IMR-90 (cell line): ENCODE data around the gene TTC39C. TPM values are rescaled to one million over a fixed set of nuclear protein-coding genes. Genes with fewer than 3 reads are reported as not detected.

Experiments used
- ATAC-seq: fragments of 200-7000 bp; cut with Tn5 transposase; 2 replicates; pipeline ENCODE4 v1.9.1; 2020; ENCODE audit warnings: low read depth, mild to moderate bottlenecking, moderate library complexity
- BruUV-seq: library from RNA; stranded (reverse); fragments of 400-500 nt; replicated peaks from 2 replicates; lab custom pipeline; 2021; lab: Mats Ljungman, UMichigan
- CTCF ChIA-PET: fragments of 300-600 bp; formaldehyde crosslinking; extraction: SDS; loops from one replicate; lab custom pipeline; 2021; ENCODE audit warnings: antibody characterized with exemption; lab: Yijun Ruan, JAX
- POLR2A ChIA-PET: fragments of 300-600 bp; sonication (Branson Sonifier 250); formaldehyde crosslinking; loops from one replicate; lab custom pipeline; 2022; ENCODE audit warnings: antibody characterized with exemption; ENCODE audit not compliant: unreplicated experiment; lab: Charles Lee
- DNase-seq: peaks from one replicate; pipeline ENCODE4 v3.0.0; 2013
- H2AFZ ChIP-seq: replicated peaks from 2 replicates; pipeline ENCODE3; 2013; ENCODE audit warnings: low read length, mild to moderate bottlenecking; ENCODE audit not compliant: poor library complexity
- H2AK5ac ChIP-seq: 2 replicates; pipeline ENCODE4 v1.6.1; 2013; ENCODE audit warnings: low read depth, low read length, inconsistent platforms
- H2AK9ac ChIP-seq: replicated peaks from 2 replicates; pipeline ENCODE3; 2013; ENCODE audit warnings: mild to moderate bottlenecking, low read depth, low read length, moderate library complexity; ENCODE audit not compliant: poor library complexity
- H2BK120ac ChIP-seq: 2 replicates; pipeline ENCODE4 v1.6.1; 2013; ENCODE audit warnings: low read depth, low read length, inconsistent platforms
- H2BK15ac ChIP-seq: 3 replicates; pipeline ENCODE4 v1.6.1; 2013; ENCODE audit warnings: low read depth, low read length, inconsistent platforms
- H2BK20ac ChIP-seq: 2 replicates; pipeline ENCODE4 v1.6.1; 2013; ENCODE audit warnings: low read depth, mild to moderate bottlenecking, inconsistent platforms, low read length, moderate library complexity
- H2BK5ac ChIP-seq: 2 replicates; pipeline ENCODE4 v1.6.1; 2013; ENCODE audit warnings: mild to moderate bottlenecking, low read depth, low read length, inconsistent platforms; ENCODE audit not compliant: poor library complexity, severe bottlenecking
- H3K14ac ChIP-seq: replicated peaks from 2 replicates; pipeline ENCODE4 v1.6.1; 2013; ENCODE audit warnings: low read depth, low read length, inconsistent platforms
- H3K18ac ChIP-seq: 2 replicates; pipeline ENCODE4 v1.6.1; 2013; ENCODE audit warnings: low read depth, low read length, control low read depth
- H3K23ac ChIP-seq: 2 replicates; pipeline ENCODE4 v1.6.1; 2013; ENCODE audit warnings: low read depth, low read length, inconsistent platforms
- H3K27ac ChIP-seq: 2 replicates; pipeline ENCODE4 v1.5.1; 2013; ENCODE audit warnings: mild to moderate bottlenecking, control low read depth, low read length; ENCODE audit not compliant: insufficient read depth
- H3K27me3 ChIP-seq: 2 replicates; pipeline ENCODE4 v1.6.1; 2013; ENCODE audit warnings: low read length; ENCODE audit not compliant: control insufficient read depth, insufficient read depth
- H3K36me3 ChIP-seq: 2 replicates; pipeline ENCODE4 v1.6.1; 2013; ENCODE audit warnings: low read length, mixed read lengths; ENCODE audit not compliant: control insufficient read depth, insufficient read depth
- H3K4ac ChIP-seq: 2 replicates; pipeline ENCODE4 v1.6.1; 2013; ENCODE audit warnings: low read depth, low read length, inconsistent platforms
- H3K4me1 ChIP-seq: 2 replicates; pipeline ENCODE4 v1.6.1; 2013; ENCODE audit warnings: low read length, mixed read lengths; ENCODE audit not compliant: control insufficient read depth, insufficient read depth
- H3K4me2 ChIP-seq: 2 replicates; pipeline ENCODE4 v1.6.1; 2013; ENCODE audit warnings: low read depth, mild to moderate bottlenecking, control low read depth, low read length, moderate library complexity
- H3K4me3 ChIP-seq: 2 replicates; pipeline ENCODE4 v1.5.1; 2013; ENCODE audit warnings: low read depth, mild to moderate bottlenecking, control low read depth, low read length, moderate library complexity; ENCODE audit not compliant: insufficient read depth
- H3K56ac ChIP-seq: 2 replicates; pipeline ENCODE4 v1.6.1; 2013; ENCODE audit warnings: low read length, inconsistent platforms; ENCODE audit not compliant: insufficient read depth; ENCODE audit errors: extremely low read depth
- H3K79me1 ChIP-seq, 2 experiments: 2 replicates each; pipeline ENCODE4 v1.6.1; 2013; ENCODE audit warnings: low read length in 2 of 2, inconsistent platforms in 1 of 2, low read depth in 1 of 2
- H3K9ac ChIP-seq: 2 replicates; pipeline ENCODE4 v1.6.1; 2013; ENCODE audit warnings: low read depth, low read length, control low read depth
- H3K9me1 ChIP-seq: 2 replicates; pipeline ENCODE4 v1.6.1; 2013; ENCODE audit warnings: low read length, inconsistent platforms; ENCODE audit not compliant: insufficient read depth
- H3K9me3 ChIP-seq: 2 replicates; pipeline ENCODE4 v1.6.1; 2013; ENCODE audit warnings: low read length; ENCODE audit not compliant: control insufficient read depth, insufficient read depth
- H4K20me1 ChIP-seq: 2 replicates; pipeline ENCODE4 v1.6.1; 2013; ENCODE audit warnings: low read length, inconsistent platforms; ENCODE audit not compliant: insufficient read depth
- H4K5ac ChIP-seq: 2 replicates; pipeline ENCODE4 v1.6.1; 2013; ENCODE audit warnings: mild to moderate bottlenecking, low read depth, low read length, control low read depth
- H4K8ac ChIP-seq, 2 experiments: 2 replicates each; pipeline ENCODE4 v1.6.1; 2013; ENCODE audit warnings: low read depth in 2 of 2, low read length in 2 of 2, control low read depth in 1 of 2, inconsistent platforms in 1 of 2
- H4K91ac ChIP-seq: 2 replicates; pipeline ENCODE4 v1.6.1; 2013; ENCODE audit warnings: low read depth, low read length, inconsistent platforms; ENCODE audit not compliant: insufficient read depth
- CEBPB ChIP-seq: IDR thresholded peaks from 2 replicates; pipeline ENCODE4 v1.6.1; 2012; ENCODE audit warnings: low read depth, low read length, improper control_type of control experiment
- RAD21 ChIP-seq: IDR thresholded peaks from 2 replicates; pipeline ENCODE4 v1.6.1; 2012; ENCODE audit warnings: low read length, improper control_type of control experiment
- WGBS, 2 experiments: methylation state at CpG; one replicate each; pipeline versions ENCODE4 v1.1.5 to v1.1.7; 2013; ENCODE audit warnings: missing lambda C conversion rate in 2 of 2; ENCODE audit not compliant: insufficient read length in 1 of 2; ENCODE audit errors: extremely low coverage in 2 of 2; 5-methylcytosine and 5-hydroxymethylcytosine counted together
- dilution Hi-C: fragments of 300-500 bp; cut with HindIII; formaldehyde crosslinking; loops from one replicate; pipeline ENCODE4 v1.14.3; 2018; ENCODE audit warnings: low sequenced_read_pairs; ENCODE audit not compliant: unreplicated experiment
- in situ Hi-C: fragments of 300-500 bp; cut with MboI; formaldehyde crosslinking; loops from 3 replicates; pipeline ENCODE4 v1.14.3; 2019; ENCODE audit warnings: low sequenced_read_pairs, inconsistent platforms, mixed read lengths
- intact Hi-C: fragments of 100-400 bp; cut with micrococcal nuclease; formaldehyde crosslinking; loops from 2 replicates; pipeline ENCODE4 v1.10.0; 2022
- polyA plus RNA-seq, 3 experiments: library from polyadenylated mRNA; depleted of rRNA; stranded (reverse); fragments of >200 nt; gene quantifications; 2 replicates each; pipeline ENCODE4 v1.2.3, GENCODE V29; 2012; ENCODE audit warnings: low replicate concordance in 1 of 3
- total RNA-seq: library from RNA; depleted of rRNA; stranded (reverse); fragments of >200 nt; gene quantifications from 2 replicates; pipeline ENCODE4 v1.2.3, GENCODE V29; 2012

Gene TTC39C
- total and polyA plus RNA-seq, 2 of the 4 experiments (the other 2 are of a cell fraction): 8.0 to 20.8 TPM

DNA sequence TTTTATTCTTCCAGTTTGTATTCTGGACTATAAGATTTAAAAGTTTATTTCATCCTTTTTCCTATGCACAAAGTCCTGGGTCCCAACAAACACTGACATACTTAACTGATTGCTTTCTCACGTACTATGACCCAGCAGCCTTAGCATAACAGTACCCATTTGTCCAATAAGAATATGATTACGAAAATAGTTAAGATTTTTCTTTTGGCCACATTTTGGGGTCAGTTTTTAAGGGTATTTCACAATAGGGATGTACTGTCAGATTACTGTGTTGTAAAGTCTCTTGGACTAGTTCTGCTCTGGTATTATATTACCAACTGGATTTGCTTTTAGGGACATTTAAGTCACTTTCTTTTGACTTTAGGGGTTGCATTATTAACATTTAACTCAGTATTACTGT lies 46.1 kb downstream of the TTC39C start:
- in situ Hi-C loops (no loop called here), intact Hi-C loops (no loop called here), dilution Hi-C loops (no loop called here)
- no peak overlapping the region; the same call in 1 of the 2 replicates for H3K14ac ChIP-seq
- peaks cover 6% of the 10 kb centered on the region for H3K4me1 ChIP-seq
- no peaks in the 10 kb centered on the region for H3K36me3 ChIP-seq
- no peak overlapping the region for H4K5ac ChIP-seq
- POLR2A ChIA-PET: no interaction called here
- no peak overlapping the region for H2BK120ac ChIP-seq
- no peaks in the 10 kb centered on the region for H3K9me3 ChIP-seq
- H3K9me1 ChIP-seq: peaks cover 3% of the 10 kb centered on the region; the same call in 1 of the 2 replicates
- ATAC-seq: peak; percentile 25; the same call in 1 of the 2 replicates
- WGBS, 2 experiments: no CpG with 5 or more reads among the region's 2 CpGs
- no peak overlapping the region for H2AK5ac ChIP-seq
- no peak overlapping the region for H2BK20ac ChIP-seq
- H4K8ac ChIP-seq: no peak overlapping the region
- no peak overlapping the region for H2AFZ ChIP-seq
- no peak overlapping the region for H3K27ac ChIP-seq
- CTCF ChIA-PET: interaction anchor here (0.6 kb wide), 1 partner anchor 26 kb away, joined by 3 read pairs; no protein-coding TSS in a partner anchor
- peaks cover 18% of the 10 kb centered on the region; the same call in 1 of the 2 replicates for H4K20me1 ChIP-seq
- H2BK5ac ChIP-seq: no peak overlapping the region
- H3K27me3 ChIP-seq: no peaks in the 10 kb centered on the region
- no peak overlapping the region for H3K4ac ChIP-seq
- H3K23ac ChIP-seq: no peak overlapping the region
- peak; percentile 27 for DNase-seq
- H2BK15ac ChIP-seq: no peak overlapping the region
- BruUV-seq: no TSS peak
- no peak overlapping the region for H3K4me3 ChIP-seq
- no peak overlapping the region for H3K4me2 ChIP-seq
- no peak overlapping the region for H3K9ac ChIP-seq
- H3K79me1 ChIP-seq: peaks cover 28 to 34% of the 10 kb centered on the region in 2 experiments
- H4K91ac ChIP-seq: no peak overlapping the region
- H3K18ac ChIP-seq: no peak overlapping the region
- H2AK9ac ChIP-seq: no peak overlapping the region
- TF ChIP-seq RAD21: no peak
- peak; percentile 84 for TF ChIP-seq CEBPB
- no peak overlapping the region for H3K56ac ChIP-seq
